Myocyte (in vitro differentiated cells): ENCODE results near the gene SIRPG. TPM values are rescaled to one million over a fixed set of nuclear protein-coding genes. Genes with fewer than 3 reads are reported as not detected.
"Not testable (repeated sequence)": the region's sequence is repeated elsewhere in the genome, so short reads cannot be mapped to it uniquely, and the experiment has no call there.

Experiments
- DNase-seq: peaks from one replicate; pipeline ENCODE4 v3.0.0-alpha.2; 2012; ENCODE audit warnings: low read depth
- polyA plus RNA-seq: library from polyadenylated mRNA; unstranded; fragments of >200 nt; gene quantifications from one replicate; pipeline ENCODE4 v1.2.1, GENCODE V29; 2012; ENCODE audit warnings: missing spikeins
- total RNA-seq: library from RNA; depleted of rRNA; stranded (reverse); fragments of >200 nt; gene quantifications from 2 replicates; pipeline ENCODE4 v1.2.3, GENCODE V29; 2014

SIRPG gene
- total RNA-seq = not detected in 2 replicates
- not detected for polyA plus RNA-seq

GRCh38 chr20:1657556-1658334 is at the start of gene SIRPG:
TSS of gene SIRPG (minus strand) at chr20:1657779. CDS start at chr20:1657714, 65 bp downstream.
- DNase-seq = no peak

GRCh38 chr20:1706887-1707286 is 49.3 kb upstream of the SIRPG start:
- DNase-seq = not testable (repeated sequence)

GRCh38 chr20:1706079-1706478 is 48.5 kb upstream of the SIRPG start:
- no peak for DNase-seq

GRCh38 chr20:1702855-1703254 is 45.3 kb upstream of the SIRPG start:
- DNase-seq = no peak

GRCh38 chr20:1702328-1702727 is 44.7 kb upstream of the SIRPG start:
- DNase-seq = peak; percentile 81

- DNase-seq = no peak
Observed at GRCh38 chr20:1700990-1701389, 43.4 kb upstream of the SIRPG start.

GRCh38 chr20:1697592-1697991 is 40.0 kb upstream of the SIRPG start:
- no peak for DNase-seq

- DNase-seq = no peak
Observed at GRCh38 chr20:1696521-1697209, 39.1 kb upstream of the SIRPG start.

GRCh38 chr20:1694672-1695071 is 37.1 kb upstream of the SIRPG start:
- DNase-seq = no peak

GRCh38 chr20:1693427-1693826 is 35.8 kb upstream of the SIRPG start:
- no peak for DNase-seq

- no peak for DNase-seq
Observed at GRCh38 chr20:1689721-1690120, 32.1 kb upstream of the SIRPG start.

- DNase-seq = no peak
Observed at GRCh38 chr20:1688886-1689538, 31.4 kb upstream of the SIRPG start.

- DNase-seq = no peak
Observed at GRCh38 chr20:1687053-1687452, 29.5 kb upstream of the SIRPG start.

GRCh38 chr20:1686151-1686748 is 28.7 kb upstream of the SIRPG start:
- no peak for DNase-seq

GRCh38 chr20:1685304-1686052 is 27.9 kb upstream of the SIRPG start:
- DNase-seq = no peak

- DNase-seq = no peak
Observed at GRCh38 chr20:1684872-1685271, 27.3 kb upstream of the SIRPG start.

GRCh38 chr20:1676650-1677049 is 19.1 kb upstream of the SIRPG start:
- no peak for DNase-seq

- DNase-seq = no peak
Observed at GRCh38 chr20:1674990-1675780, 17.6 kb upstream of the SIRPG start.

GRCh38 chr20:1674361-1674760 is 16.8 kb upstream of the SIRPG start:
- DNase-seq = no peak

GRCh38 chr20:1673424-1673823 is 15.8 kb upstream of the SIRPG start:
- no peak for DNase-seq
